SH-SY5Y (cell line): ENCODE data around the gene CCDC12.

Experiments
- GATA2 ChIP-seq: IDR thresholded peaks from 2 replicates; pipeline ENCODE4 v1.6.1; 2011; ENCODE audit warnings: mild to moderate bottlenecking, low read depth, low read length
- GATA3 ChIP-seq: IDR thresholded peaks from 2 replicates; pipeline ENCODE4 v1.6.1; 2011; ENCODE audit warnings: low read depth, mild to moderate bottlenecking, low read length, moderate library complexity

GRCh38 chr3:47007001-47007400 lies 30.5 kb upstream of the CCDC12 start:
- TF ChIP-seq GATA2 (no peak), GATA3 (no peak)
